Fibroblast of skin of left biceps (primary cell): ENCODE measurements around the gene SPATA12.
A peak's percentile ranks its signal among the peaks of the same experiment; 100 is the strongest.

ENCODE experiments used
- DNase-seq, 2 experiments: peaks; one replicate each; pipeline ENCODE4 v3.0.0-alpha.2; 2013; ENCODE audit warnings: low read depth in 2 of 2

Gene SPATA12, protein sequence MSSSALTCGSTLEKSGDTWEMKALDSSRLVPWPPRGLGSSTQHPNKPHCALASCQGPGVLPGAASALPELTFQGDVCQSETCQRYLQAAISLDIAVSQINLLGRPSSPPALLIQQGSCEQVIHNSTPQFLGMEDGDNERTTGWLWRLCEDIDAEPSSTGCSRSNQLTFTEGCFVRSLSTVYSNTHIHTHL

DNA sequence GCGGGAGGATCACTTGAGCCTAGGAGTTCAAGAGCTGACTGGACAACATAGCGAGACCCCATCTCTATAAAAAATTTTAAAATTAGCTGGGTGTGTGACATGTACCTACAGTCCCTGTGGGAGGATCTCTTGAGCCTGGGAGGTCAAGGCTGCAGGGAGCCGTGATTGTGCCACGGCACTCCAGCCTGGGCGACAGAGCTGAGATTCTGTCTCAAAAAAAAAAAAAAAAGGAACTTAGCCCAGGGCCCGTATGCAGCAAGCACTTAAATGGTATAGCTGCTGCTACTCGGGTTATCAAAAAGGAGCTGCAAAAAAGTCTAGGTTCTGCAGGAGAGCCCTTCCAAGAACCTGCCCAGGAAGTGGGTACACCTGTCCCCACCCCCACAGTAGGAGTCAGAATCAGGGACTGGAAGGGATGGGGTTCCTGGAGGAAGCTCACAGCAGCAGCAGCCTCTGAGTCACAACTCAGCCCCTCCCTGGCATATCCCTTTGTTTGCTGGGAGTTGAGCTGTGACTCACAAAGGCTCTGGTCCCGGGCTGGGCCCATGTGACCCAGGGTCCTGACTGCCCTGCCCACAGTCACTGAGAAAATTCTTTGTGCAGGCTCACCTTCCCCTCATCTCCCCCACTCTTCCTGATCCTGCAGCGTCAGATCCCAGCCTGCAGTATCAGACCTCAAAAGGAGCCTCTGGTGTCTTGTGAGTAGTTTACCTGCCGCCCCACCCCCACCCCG is at the start of gene SPATA12:
Gene SPATA12 (plus strand): TSS at position 576 of the 733 bp plus-strand sequence. CDS start 13,031 bp downstream, outside the sequence.
- peak in 1 of 2 experiments; percentile 29 for DNase-seq

DNA sequence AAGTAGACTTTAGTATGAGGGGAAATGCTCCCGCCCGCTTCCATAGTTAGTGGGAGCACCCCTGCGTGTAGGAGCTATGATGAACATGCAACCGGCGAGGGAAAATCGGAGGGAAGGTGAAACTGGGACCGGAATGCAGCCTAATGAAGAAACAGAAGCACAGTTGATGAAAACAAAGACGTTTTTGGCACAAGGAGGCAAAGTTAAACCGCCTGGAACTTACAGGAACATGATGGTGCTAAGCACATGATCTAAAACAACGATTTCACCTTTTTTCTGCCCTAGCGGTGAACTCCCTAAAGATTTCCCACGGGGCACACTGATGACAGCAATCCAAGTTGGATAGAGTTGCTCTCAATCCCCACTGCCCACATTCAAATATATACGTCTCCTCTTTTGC is 49.4 kb upstream of the SPATA12 start:
- no peak for DNase-seq

DNA sequence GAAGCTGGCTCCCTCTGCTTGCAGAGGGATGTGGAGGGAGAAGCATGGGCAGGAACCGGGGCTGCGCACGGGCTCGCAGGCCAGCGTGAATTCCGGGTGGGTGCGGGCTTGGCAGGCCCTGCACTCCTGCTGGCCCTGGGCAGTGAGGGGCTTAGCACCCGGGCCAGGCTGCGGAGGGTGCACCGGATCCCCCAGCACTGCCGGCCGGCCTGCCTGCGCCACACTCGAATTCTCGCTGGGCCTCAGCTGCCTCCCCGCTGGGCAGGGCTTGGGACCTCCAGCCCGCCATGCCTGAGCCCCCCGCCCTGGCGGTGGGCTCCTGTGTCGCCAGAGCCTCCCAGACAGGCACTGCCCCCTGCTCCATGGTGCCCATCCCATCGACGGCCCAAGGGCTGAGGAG is 47.6 kb upstream of the SPATA12 start:
- DNase-seq: no peak

DNA sequence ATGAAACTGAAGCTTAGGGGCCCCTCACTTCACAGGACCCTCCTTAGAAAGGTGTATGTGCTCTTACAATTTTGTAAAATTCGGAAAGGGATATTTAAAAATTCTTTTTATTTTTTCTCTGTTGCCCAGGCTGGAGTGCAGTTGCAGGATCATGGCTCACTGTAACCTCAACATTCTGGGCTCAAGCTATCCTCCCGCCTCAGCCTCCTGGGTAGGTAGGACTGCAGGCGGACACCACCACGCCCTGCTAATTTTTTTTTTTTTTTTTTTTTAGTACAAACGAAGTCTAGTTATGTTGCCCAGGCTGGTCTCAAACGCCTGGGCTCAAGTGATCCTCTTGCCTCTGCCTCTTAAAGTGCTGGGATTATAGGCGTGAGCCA is 45.1 kb upstream of the SPATA12 start:
- no peak for DNase-seq

DNA sequence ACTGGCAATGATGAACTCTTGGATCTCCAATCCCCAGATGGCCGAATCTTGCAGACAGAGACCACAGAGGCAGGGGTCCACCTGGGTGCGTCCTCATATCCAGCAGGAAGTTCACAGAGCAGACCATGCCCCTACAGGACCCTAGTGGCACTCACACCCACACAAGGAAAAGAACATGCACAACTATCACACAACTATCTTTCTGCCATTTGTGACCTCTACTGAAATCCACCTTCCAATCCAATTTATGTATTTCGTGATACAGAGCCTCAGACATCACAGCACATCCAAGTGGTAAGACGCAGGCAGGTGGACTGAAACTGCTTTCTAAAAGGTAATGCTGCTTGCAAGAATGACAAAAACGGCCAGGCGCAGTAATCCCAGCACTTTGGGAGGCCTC is 44.6 kb upstream of the SPATA12 start:
- no peak for DNase-seq

DNA sequence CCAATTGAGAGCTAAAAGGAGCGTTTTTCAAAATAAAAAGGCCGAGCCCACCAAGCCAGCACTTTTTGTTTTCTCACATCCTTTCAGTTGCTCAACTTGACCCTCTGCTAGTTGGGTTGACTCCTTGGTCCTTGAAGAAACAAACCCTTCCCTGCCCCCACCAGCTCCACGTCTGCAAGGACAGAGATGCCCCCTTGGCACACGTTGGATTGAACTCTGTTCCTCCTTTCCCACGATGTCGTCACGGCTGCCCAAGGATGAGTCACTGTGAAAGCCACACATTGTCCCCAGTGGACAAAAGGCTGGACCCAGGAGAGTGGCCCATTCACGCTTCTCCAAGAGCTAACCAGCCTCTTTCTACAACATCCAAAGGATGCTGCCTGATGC is 43.0 kb upstream of the SPATA12 start:
- DNase-seq: no peak

DNA sequence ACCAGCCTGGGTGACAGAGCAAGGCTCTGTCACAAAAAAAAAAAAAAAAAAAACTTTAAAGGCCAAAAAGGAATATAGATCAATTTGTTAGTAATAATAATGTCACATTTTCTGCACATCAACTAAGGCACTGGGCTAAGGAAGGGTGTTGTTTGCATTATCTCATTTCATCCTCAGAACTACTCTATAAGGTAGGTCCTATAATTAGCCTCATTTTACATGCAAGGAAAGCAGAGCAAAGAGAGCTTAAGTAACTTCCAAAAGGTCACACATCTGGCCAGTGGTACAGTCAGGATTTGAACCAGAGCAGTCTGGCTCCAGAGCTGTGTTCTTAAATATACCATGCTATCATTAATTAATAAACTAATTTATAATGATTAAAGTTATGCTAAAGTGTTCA is 42.2 kb upstream of the SPATA12 start:
- no peak for DNase-seq

DNA sequence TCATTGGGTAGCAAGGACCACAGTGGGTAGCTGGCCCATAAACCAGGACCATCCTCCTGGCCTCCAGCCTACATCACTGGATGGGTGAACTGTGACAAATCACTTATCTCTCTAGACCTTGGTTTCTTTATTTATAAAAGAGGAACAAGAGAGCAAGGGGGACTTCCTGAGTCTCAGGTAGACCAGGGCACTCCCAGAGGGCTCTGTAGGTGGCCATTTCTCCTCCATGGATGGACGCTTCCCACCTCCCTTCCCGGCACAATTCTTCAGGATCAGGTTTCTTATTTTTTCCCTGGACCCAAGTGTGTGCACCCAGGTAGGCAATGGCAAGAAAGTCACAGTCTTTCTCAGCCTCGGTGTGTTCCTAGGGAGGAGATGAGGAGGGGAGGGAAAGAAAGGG is 41.4 kb upstream of the SPATA12 start:
- no peak for DNase-seq

DNA sequence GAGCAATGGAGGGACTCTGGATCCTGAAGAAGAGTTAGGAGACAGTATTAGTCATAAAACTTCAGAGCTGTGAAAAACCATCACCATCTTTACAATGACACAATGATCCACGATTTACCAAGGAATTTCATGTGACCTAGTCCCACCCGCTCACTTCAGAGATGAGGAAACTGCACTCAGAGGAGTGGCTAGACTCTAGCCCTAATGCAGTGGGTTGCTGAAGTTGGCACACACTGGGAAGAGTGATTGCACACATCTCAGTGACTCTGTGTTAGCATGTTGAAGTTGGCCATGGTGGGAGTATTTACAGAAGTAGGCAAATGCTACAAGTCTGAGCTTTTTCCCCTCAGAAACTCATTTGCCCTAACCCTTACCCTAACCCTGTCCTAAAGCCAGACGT is 35.2 kb upstream of the SPATA12 start:
- no peak for DNase-seq

DNA sequence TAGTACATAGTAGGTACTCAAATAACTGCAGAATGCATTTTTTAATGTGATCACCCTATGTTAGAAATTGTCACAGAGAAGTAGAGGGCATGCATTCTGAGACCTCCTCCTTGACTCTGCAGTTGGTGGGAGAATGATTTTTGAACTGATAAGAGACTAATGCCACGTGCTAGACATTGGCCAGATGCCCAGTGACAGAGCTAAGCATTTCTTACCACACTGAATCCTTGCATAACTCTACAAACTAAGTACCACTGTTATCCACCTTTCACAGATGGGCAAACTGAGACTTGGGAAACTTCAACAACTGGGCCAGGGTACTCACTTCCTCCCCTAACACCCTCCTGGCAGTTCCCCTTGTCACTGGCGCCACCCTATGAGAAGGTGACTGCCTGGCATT is 33.5 kb upstream of the SPATA12 start:
- no peak for DNase-seq

DNA sequence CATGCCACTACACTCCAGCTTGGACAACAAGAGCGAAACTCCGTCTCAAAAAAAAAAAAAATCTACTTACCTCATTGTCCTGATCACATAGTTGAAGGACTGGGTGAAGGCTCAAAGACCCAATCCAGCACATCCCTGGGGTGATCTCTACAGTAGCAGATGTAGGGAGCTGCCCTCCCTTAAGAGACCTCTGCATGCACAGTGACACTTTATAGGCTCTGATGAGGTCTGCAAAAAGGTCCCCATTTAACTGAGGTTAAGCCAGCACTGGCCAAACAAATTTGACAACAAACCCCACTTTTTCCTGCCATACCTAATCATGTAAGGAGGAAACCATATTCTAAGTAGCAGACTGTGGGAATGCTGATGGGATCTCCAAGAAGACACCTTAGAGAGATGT is 31.1 kb upstream of the SPATA12 start:
- DNase-seq: no peak

DNA sequence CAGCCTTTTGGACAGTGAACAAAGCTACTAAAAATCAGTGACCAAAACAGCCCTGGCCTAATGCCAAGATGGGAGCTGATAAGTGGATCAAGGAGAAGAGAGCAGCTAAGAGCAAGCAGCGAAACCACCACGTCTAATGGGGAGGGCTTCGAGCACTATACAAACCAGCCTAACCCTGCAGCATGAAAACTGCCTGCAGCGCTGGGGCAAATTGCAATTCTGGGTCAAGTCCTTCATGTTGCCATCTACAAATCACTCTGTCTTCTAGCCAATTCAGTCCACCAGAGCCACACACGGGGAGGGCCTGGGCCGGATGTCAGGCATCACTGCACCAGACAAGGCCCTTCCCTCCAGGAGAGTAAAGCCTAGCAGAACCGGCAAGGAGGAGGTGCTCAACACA is 30.5 kb upstream of the SPATA12 start:
- DNase-seq: no peak

DNA sequence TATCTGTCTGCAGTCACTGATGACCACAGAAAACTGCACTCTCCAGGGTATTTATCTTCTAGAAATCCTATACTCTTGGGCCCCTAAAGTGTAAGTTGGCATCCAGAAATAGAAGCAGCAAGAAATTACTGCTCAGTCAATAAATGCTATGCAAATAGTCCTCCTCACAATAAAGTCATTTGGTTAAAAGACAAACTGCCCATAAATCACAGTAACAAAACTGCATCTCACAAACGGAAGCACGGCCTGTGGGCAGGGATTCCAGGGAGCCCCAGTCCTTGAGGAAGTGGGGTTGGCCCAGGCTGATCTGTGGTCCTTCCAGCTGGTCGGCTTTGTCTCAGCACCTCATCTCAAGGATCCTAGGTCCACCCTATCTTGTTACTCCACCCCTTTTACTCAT is 29.7 kb upstream of the SPATA12 start:
- no peak for DNase-seq

DNA sequence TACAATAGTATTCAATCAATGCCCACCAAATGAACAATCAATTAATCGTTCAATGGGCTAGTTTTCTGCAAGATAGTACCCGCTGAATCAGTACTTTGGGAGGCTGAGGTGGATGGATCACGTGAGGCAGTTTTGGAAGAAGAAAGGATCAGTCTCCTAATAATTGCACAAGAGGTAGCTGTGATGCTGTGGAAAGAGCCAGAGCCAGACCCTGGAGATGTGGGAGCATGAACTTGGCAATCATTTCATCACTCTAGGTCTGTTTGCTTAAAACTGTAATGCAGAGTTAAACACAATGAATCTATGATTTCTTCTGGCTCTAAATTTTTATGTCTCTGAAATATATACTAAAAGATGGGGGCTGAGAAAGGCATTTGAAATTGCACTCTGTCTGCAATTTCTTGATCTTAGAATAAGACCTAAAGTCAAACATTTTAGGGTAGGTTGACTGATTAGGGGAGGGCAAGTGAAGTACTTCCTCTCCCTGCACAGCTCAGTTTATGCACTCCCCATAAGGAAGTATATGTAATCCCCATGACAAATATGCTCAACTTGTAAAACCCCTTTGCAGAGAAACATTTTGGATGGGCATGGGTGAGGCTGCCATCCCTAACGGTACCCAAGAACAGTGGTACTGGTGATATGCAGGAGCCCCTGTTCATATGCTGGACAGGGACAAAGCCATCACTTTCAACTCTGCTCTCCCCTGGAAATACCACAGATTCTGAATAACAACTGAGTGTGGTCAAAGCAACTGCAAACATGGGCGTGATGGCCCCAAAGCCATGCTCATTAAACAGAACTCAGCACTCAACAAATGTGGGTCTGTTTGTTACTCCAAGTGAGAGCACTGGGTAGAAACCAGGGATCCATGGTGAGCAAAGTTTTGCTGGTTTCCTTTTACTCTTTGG is 28.6 kb upstream of the SPATA12 start:
- no peak for DNase-seq

DNA sequence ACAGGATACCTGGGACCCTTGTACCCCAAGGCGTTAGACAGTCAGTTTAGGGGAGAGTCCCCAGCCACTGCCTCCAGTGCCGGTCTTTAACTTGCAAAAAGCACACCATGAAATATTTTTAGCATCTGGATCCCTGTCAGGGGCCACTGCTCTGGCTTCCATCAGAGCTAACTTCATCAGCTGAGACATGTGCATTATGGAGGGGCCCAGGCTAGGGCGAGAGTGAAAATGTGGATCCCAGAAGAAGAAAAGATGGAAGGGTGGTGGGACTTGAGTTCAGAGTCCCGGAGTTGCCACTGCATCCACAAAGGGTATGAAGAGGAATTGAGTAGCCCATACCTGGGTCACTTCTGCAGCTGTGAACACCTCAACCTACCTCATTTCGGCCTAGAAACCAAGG is 23.5 kb upstream of the SPATA12 start:
- no peak for DNase-seq

DNA sequence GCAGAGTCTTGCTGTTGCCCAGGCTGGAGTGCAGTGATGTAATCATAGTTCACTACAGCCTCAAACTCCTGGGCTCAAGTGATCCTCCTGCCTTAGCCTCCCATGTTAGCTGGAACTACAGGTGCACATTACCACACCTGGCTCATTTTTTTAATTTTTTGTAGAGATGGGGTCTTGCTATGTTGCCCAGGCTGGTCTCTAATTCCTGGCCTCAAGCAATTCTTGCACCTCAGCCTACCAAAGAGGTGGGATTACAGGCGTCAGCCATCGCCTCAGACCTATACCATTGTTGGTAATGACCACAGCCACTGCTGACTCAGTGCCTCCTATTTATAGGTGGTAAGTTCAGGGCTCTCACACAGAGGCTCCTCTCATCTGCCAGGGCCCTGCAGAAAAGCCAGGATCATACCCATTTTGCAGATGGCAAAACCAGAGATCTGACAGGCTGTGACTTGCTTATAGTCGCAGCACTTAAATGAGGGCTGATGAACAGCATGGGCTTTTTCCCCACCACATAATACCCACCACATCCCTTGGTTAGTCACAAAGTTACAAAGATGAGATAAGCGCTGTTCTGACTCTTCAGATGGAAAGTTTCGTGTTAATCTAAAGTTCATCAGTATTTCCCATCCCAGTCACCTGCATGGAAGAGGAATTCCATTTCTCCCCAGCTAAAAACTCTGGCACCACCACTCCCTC is 21.8 kb upstream of the SPATA12 start:
- DNase-seq: no peak

DNA sequence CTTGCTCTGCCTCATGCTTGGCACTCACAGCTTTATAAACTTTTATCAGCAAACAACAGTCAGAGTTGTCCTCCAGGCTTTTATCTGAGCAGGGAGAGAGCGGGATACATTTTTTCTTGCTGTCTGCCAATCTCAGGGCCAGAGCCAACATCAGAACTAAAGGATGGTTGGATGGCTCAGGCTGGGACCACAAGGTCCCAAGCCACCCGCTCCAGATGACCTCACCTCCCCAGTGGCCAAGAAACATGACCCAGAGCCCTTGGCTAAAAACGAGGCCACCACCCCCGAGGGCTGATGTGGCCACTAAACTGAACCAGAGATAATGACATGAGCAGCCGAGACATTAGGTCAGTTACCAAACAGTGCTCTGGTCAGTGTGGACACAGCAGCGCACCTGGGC is 18.8 kb upstream of the SPATA12 start:
- DNase-seq: no peak

DNA sequence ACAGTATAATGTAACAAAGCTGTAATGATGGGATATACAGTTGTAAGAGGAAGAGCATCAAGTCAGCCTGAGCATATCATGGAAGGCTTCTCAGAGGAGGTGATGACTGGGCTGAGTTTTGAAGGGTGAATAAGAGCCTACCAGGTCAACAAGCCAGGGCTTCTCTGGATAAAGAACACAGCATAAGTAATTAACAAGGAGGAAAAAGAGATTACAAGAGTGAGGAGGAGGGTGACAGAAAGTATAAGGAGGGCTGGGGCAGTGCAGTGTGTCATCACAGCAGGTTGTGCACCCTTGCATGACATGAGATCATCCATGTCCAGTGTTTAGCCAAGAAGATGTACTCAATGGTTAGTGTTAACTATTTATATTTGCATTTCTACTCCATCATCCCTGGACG is 16.9 kb upstream of the SPATA12 start:
- DNase-seq: no peak

DNA sequence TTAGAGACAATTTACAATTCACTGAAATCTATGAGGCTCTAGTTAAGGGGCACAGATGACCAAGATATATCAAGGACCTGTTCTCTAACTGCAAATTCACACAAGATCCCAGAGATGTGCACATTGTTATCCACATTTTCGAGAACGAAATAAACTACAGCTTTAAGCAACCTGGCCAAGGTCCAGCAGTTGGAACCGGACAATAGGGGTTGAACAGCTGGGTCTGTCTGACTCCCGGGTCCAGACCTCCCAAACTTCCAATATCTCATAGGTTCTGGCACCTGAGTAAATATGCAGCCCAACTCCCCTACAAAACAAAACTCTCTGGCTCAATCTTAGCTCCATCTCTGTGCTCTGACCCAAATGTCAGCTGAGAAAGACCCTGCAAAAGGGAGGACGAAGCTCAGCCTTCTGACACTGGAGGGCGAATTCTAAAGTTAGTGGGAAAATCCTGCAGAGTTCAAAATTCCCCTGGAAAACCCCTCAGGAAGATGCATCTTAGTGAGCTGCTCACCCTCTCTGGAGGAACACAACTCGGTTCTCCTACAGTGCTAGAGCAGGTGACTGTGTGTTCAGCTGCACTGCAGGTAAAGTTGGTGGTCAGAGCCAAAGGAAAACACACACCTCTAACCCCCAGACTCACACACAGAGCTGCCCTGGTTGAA is 14.2 kb upstream of the SPATA12 start:
- no peak for DNase-seq

DNA sequence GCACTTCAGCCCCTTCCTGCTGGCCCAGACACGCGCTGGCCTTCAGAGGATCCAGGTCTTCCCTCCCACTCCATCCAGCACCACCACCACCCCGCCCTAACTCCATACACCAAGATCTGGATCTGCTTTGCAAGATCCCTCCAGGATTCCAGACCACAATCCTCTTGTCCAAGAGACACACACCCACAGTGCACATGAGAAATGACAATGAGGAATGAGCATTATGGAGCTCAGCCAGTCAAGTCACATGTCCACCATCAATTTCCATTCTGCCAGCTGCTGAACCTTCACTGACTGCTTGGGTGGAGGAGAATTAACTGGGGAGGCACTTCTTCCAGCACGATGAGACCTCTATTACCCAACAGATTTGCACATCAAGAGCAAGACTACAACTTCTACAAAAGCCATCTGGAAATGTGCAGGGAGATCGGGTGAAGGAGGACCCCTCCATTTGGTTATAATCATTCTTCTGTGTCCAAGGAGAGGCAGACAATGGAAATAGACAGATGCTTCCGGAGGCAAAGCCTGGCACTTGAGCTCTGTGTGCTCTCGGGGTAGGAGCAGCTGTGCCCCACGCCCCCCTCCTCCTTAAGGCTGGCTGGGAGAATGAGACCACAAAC is 12.3 kb upstream of the SPATA12 start:
- peak; percentile 64 to 67 for DNase-seq

DNA sequence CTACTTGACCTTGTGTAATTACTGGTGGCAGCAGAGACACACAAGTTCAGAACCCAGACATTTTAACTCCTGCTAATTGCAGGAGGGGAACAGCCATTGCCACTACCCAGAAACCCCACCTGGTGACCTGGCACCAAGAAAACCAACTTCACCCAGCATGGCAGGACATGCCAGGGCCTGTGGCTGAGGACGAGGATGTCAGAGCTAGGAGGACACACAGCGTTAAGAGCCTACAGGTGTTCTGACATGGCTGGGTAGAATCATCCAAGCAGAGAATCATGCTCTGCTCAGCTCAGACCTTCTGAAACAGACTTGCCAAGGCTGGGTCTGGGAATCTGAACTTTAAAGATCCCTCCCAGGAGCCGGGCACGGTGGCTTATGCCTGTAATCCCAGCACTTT is 11.7 kb upstream of the SPATA12 start:
- no peak for DNase-seq
